IMR-90 (cell line): Measurements from ENCODE around the gene ZNF318. TPM values are rescaled to one million over a fixed set of nuclear protein-coding genes. Genes with fewer than 3 reads are reported as not detected.

Experiments used
- ATAC-seq: fragments of 200-7000 bp; cut with Tn5 transposase; 2 replicates; pipeline ENCODE4 v1.9.1; 2020; ENCODE audit warnings: low read depth, mild to moderate bottlenecking, moderate library complexity
- BruUV-seq: library from RNA; stranded (reverse); fragments of 400-500 nt; replicated peaks from 2 replicates; lab custom pipeline; 2021; lab: Mats Ljungman, UMichigan
- CTCF ChIA-PET: fragments of 300-600 bp; formaldehyde crosslinking; extraction: SDS; loops from one replicate; lab custom pipeline; 2021; ENCODE audit warnings: antibody characterized with exemption; lab: Yijun Ruan, JAX
- POLR2A ChIA-PET: fragments of 300-600 bp; sonication (Branson Sonifier 250); formaldehyde crosslinking; loops from one replicate; lab custom pipeline; 2022; ENCODE audit warnings: antibody characterized with exemption; ENCODE audit not compliant: unreplicated experiment; lab: Charles Lee
- DNase-seq: peaks from one replicate; pipeline ENCODE4 v3.0.0; 2013
- H2AFZ ChIP-seq: replicated peaks from 2 replicates; pipeline ENCODE3; 2013; ENCODE audit warnings: low read length, mild to moderate bottlenecking; ENCODE audit not compliant: poor library complexity
- H2AK5ac ChIP-seq: 2 replicates; pipeline ENCODE4 v1.6.1; 2013; ENCODE audit warnings: low read depth, low read length, inconsistent platforms
- H2AK9ac ChIP-seq: replicated peaks from 2 replicates; pipeline ENCODE3; 2013; ENCODE audit warnings: mild to moderate bottlenecking, low read depth, low read length, moderate library complexity; ENCODE audit not compliant: poor library complexity
- H2BK120ac ChIP-seq: 2 replicates; pipeline ENCODE4 v1.6.1; 2013; ENCODE audit warnings: low read depth, low read length, inconsistent platforms
- H2BK15ac ChIP-seq: 3 replicates; pipeline ENCODE4 v1.6.1; 2013; ENCODE audit warnings: low read depth, low read length, inconsistent platforms
- H2BK20ac ChIP-seq: 2 replicates; pipeline ENCODE4 v1.6.1; 2013; ENCODE audit warnings: low read depth, mild to moderate bottlenecking, inconsistent platforms, low read length, moderate library complexity
- H2BK5ac ChIP-seq: 2 replicates; pipeline ENCODE4 v1.6.1; 2013; ENCODE audit warnings: mild to moderate bottlenecking, low read depth, low read length, inconsistent platforms; ENCODE audit not compliant: poor library complexity, severe bottlenecking
- H3K14ac ChIP-seq: replicated peaks from 2 replicates; pipeline ENCODE4 v1.6.1; 2013; ENCODE audit warnings: low read depth, low read length, inconsistent platforms
- H3K18ac ChIP-seq: 2 replicates; pipeline ENCODE4 v1.6.1; 2013; ENCODE audit warnings: low read depth, low read length, control low read depth
- H3K23ac ChIP-seq: 2 replicates; pipeline ENCODE4 v1.6.1; 2013; ENCODE audit warnings: low read depth, low read length, inconsistent platforms
- H3K27ac ChIP-seq: 2 replicates; pipeline ENCODE4 v1.5.1; 2013; ENCODE audit warnings: mild to moderate bottlenecking, control low read depth, low read length; ENCODE audit not compliant: insufficient read depth
- H3K27me3 ChIP-seq: 2 replicates; pipeline ENCODE4 v1.6.1; 2013; ENCODE audit warnings: low read length; ENCODE audit not compliant: control insufficient read depth, insufficient read depth
- H3K36me3 ChIP-seq: 2 replicates; pipeline ENCODE4 v1.6.1; 2013; ENCODE audit warnings: low read length, mixed read lengths; ENCODE audit not compliant: control insufficient read depth, insufficient read depth
- H3K4ac ChIP-seq: 2 replicates; pipeline ENCODE4 v1.6.1; 2013; ENCODE audit warnings: low read depth, low read length, inconsistent platforms
- H3K4me1 ChIP-seq: 2 replicates; pipeline ENCODE4 v1.6.1; 2013; ENCODE audit warnings: low read length, mixed read lengths; ENCODE audit not compliant: control insufficient read depth, insufficient read depth
- H3K4me2 ChIP-seq: 2 replicates; pipeline ENCODE4 v1.6.1; 2013; ENCODE audit warnings: low read depth, mild to moderate bottlenecking, control low read depth, low read length, moderate library complexity
- H3K4me3 ChIP-seq: 2 replicates; pipeline ENCODE4 v1.5.1; 2013; ENCODE audit warnings: low read depth, mild to moderate bottlenecking, control low read depth, low read length, moderate library complexity; ENCODE audit not compliant: insufficient read depth
- H3K56ac ChIP-seq: 2 replicates; pipeline ENCODE4 v1.6.1; 2013; ENCODE audit warnings: low read length, inconsistent platforms; ENCODE audit not compliant: insufficient read depth; ENCODE audit errors: extremely low read depth
- H3K79me1 ChIP-seq, 2 experiments: 2 replicates each; pipeline ENCODE4 v1.6.1; 2013; ENCODE audit warnings: low read length in 2 of 2, inconsistent platforms in 1 of 2, low read depth in 1 of 2
- H3K9ac ChIP-seq: 2 replicates; pipeline ENCODE4 v1.6.1; 2013; ENCODE audit warnings: low read depth, low read length, control low read depth
- H3K9me1 ChIP-seq: 2 replicates; pipeline ENCODE4 v1.6.1; 2013; ENCODE audit warnings: low read length, inconsistent platforms; ENCODE audit not compliant: insufficient read depth
- H3K9me3 ChIP-seq: 2 replicates; pipeline ENCODE4 v1.6.1; 2013; ENCODE audit warnings: low read length; ENCODE audit not compliant: control insufficient read depth, insufficient read depth
- H4K20me1 ChIP-seq: 2 replicates; pipeline ENCODE4 v1.6.1; 2013; ENCODE audit warnings: low read length, inconsistent platforms; ENCODE audit not compliant: insufficient read depth
- H4K5ac ChIP-seq: 2 replicates; pipeline ENCODE4 v1.6.1; 2013; ENCODE audit warnings: mild to moderate bottlenecking, low read depth, low read length, control low read depth
- H4K8ac ChIP-seq, 2 experiments: 2 replicates each; pipeline ENCODE4 v1.6.1; 2013; ENCODE audit warnings: low read depth in 2 of 2, low read length in 2 of 2, control low read depth in 1 of 2, inconsistent platforms in 1 of 2
- H4K91ac ChIP-seq: 2 replicates; pipeline ENCODE4 v1.6.1; 2013; ENCODE audit warnings: low read depth, low read length, inconsistent platforms; ENCODE audit not compliant: insufficient read depth
- CEBPB ChIP-seq: IDR thresholded peaks from 2 replicates; pipeline ENCODE4 v1.6.1; 2012; ENCODE audit warnings: low read depth, low read length, improper control_type of control experiment
- CTCF ChIP-seq: conservative IDR thresholded peaks from 2 replicates; pipeline ENCODE4 v1.5.1; 2012; ENCODE audit warnings: mild to moderate bottlenecking, low read depth, low read length, improper control_type of control experiment
- FOS ChIP-seq: fragments of 150-350 bp; IDR thresholded peaks from 2 replicates; pipeline ENCODE4 v1.6.1; 2016; ENCODE audit warnings: low read depth, low read length
- MAFK ChIP-seq: IDR thresholded peaks from 2 replicates; pipeline ENCODE4 v1.6.1; 2012; ENCODE audit warnings: low read depth, low read length, improper control_type of control experiment
- MAZ ChIP-seq: IDR thresholded peaks from 2 replicates; pipeline ENCODE4 v1.6.1; 2012; ENCODE audit warnings: low read depth, mild to moderate bottlenecking, low read length, improper control_type of control experiment, moderate library complexity, borderline replicate concordance
- NFE2L2 ChIP-seq: fragments of 150-350 bp; IDR thresholded peaks from 2 replicates; pipeline ENCODE4 v1.6.1; 2016; ENCODE audit warnings: low read depth, mild to moderate bottlenecking, low read length
- POLR2A ChIP-seq: IDR thresholded peaks from 2 replicates; pipeline ENCODE4 v1.6.1; 2012; ENCODE audit warnings: mild to moderate bottlenecking, low read depth, low read length
- RAD21 ChIP-seq: IDR thresholded peaks from 2 replicates; pipeline ENCODE4 v1.6.1; 2012; ENCODE audit warnings: low read length, improper control_type of control experiment
- RCOR1 ChIP-seq: IDR thresholded peaks from 2 replicates; pipeline ENCODE4 v1.6.1; 2012; ENCODE audit warnings: mild to moderate bottlenecking, low read length, improper control_type of control experiment; ENCODE audit not compliant: insufficient replicate concordance
- RFX5 ChIP-seq: IDR thresholded peaks from 2 replicates; pipeline ENCODE4 v1.8.0; 2012; ENCODE audit warnings: low read depth, mild to moderate bottlenecking, low read length, moderate library complexity
- SMC3 ChIP-seq: fragments of 150-350 bp; IDR thresholded peaks from 2 replicates; pipeline ENCODE4 v1.6.1; 2016; ENCODE audit warnings: low read depth, mild to moderate bottlenecking, antibody characterized with exemption, low read length, moderate library complexity
- USF2 ChIP-seq: fragments of 150-350 bp; IDR thresholded peaks from 2 replicates; pipeline ENCODE4 v1.6.1; 2017; ENCODE audit warnings: mild to moderate bottlenecking, antibody characterized with exemption, low read length, low read depth
- dilution Hi-C: fragments of 300-500 bp; cut with HindIII; formaldehyde crosslinking; loops from one replicate; pipeline ENCODE4 v1.14.3; 2018; ENCODE audit warnings: low sequenced_read_pairs; ENCODE audit not compliant: unreplicated experiment
- in situ Hi-C: fragments of 300-500 bp; cut with MboI; formaldehyde crosslinking; loops from 3 replicates; pipeline ENCODE4 v1.14.3; 2019; ENCODE audit warnings: low sequenced_read_pairs, inconsistent platforms, mixed read lengths
- intact Hi-C: fragments of 100-400 bp; cut with micrococcal nuclease; formaldehyde crosslinking; loops from 2 replicates; pipeline ENCODE4 v1.10.0; 2022
- polyA plus RNA-seq, 3 experiments: library from polyadenylated mRNA; depleted of rRNA; stranded (reverse); fragments of >200 nt; gene quantifications; 2 replicates each; pipeline ENCODE4 v1.2.3, GENCODE V29; 2012; ENCODE audit warnings: low replicate concordance in 1 of 3
- total RNA-seq: library from RNA; depleted of rRNA; stranded (reverse); fragments of >200 nt; gene quantifications from 2 replicates; pipeline ENCODE4 v1.2.3, GENCODE V29; 2012

ZNF318 gene
- total and polyA plus RNA-seq, 2 of the 4 experiments (the other 2 are of a cell fraction) = 5.7 to 6.6 TPM

- no peak overlapping the region for H2BK120ac ChIP-seq
- TF ChIP-seq RFX5 (no peak), MAFK (no peak), MAZ (no peak), USF2 (no peak), CTCF (no peak), RAD21 (no peak), SMC3 (no peak), FOS (no peak), POLR2A (no peak), RCOR1 (no peak), CEBPB (no peak), NFE2L2 (no peak)
- H3K36me3 ChIP-seq = peaks cover 36% of the 10 kb centered on the region
- no peak overlapping the region for H3K56ac ChIP-seq
- H2AFZ ChIP-seq = no peak overlapping the region
- H3K14ac ChIP-seq = no peak overlapping the region
- no peak overlapping the region for H3K4me2 ChIP-seq
- in situ Hi-C loops (no loop called here), dilution Hi-C loops (no loop called here), intact Hi-C loops (loop anchor here (10.0 kb wide), 1 partner anchor 433 kb away; no protein-coding TSS in a partner anchor)
- H4K5ac ChIP-seq = no peak overlapping the region
- POLR2A ChIA-PET = no interaction called here
- no peak overlapping the region for H3K18ac ChIP-seq
- H2BK20ac ChIP-seq = no peak overlapping the region
- H4K20me1 ChIP-seq = no peaks in the 10 kb centered on the region
- no peak overlapping the region for H2AK9ac ChIP-seq
- H3K4ac ChIP-seq = no peak overlapping the region
- H2BK5ac ChIP-seq = no peak overlapping the region
- no peaks in the 10 kb centered on the region for H3K9me1 ChIP-seq
- H3K27ac ChIP-seq = no peak overlapping the region
- H3K9ac ChIP-seq = no peak overlapping the region
- no peaks in the 10 kb centered on the region for H3K79me1 ChIP-seq
- H3K9me3 ChIP-seq = no peaks in the 10 kb centered on the region
- H2AK5ac ChIP-seq = no peak overlapping the region
- H3K4me1 ChIP-seq = no peaks in the 10 kb centered on the region
- no TSS peak for BruUV-seq
- no peak for DNase-seq
- no peak overlapping the region for H4K91ac ChIP-seq
- no peak for ATAC-seq
- H3K4me3 ChIP-seq = no peak overlapping the region
- no peak overlapping the region for H3K23ac ChIP-seq
- H4K8ac ChIP-seq = no peak overlapping the region
- CTCF ChIA-PET = no interaction called here
- H3K27me3 ChIP-seq = no peaks in the 10 kb centered on the region
- no peak overlapping the region for H2BK15ac ChIP-seq
Observed at GRCh38 chr6:43338243-43338642, 31.2 kb downstream of the ZNF318 start.
